IMR-90 (cell line): ENCODE results near the gene CDT1. TPM values are rescaled to one million over a fixed set of nuclear protein-coding genes. Genes with fewer than 3 reads are reported as not detected.
A peak's percentile ranks its signal among the peaks of the same experiment; 100 is the strongest.

ENCODE experiments used
- ATAC-seq: fragments of 200-7000 bp; cut with Tn5 transposase; 2 replicates; pipeline ENCODE4 v1.9.1; 2020; ENCODE audit warnings: low read depth, mild to moderate bottlenecking, moderate library complexity
- BruUV-seq: library from RNA; stranded (reverse); fragments of 400-500 nt; replicated peaks from 2 replicates; lab custom pipeline; 2021; lab: Mats Ljungman, UMichigan
- CTCF ChIA-PET: fragments of 300-600 bp; formaldehyde crosslinking; extraction: SDS; loops from one replicate; lab custom pipeline; 2021; ENCODE audit warnings: antibody characterized with exemption; lab: Yijun Ruan, JAX
- POLR2A ChIA-PET: fragments of 300-600 bp; sonication (Branson Sonifier 250); formaldehyde crosslinking; loops from one replicate; lab custom pipeline; 2022; ENCODE audit warnings: antibody characterized with exemption; ENCODE audit not compliant: unreplicated experiment; lab: Charles Lee
- DNase-seq: peaks from one replicate; pipeline ENCODE4 v3.0.0; 2013
- H2AFZ ChIP-seq: replicated peaks from 2 replicates; pipeline ENCODE3; 2013; ENCODE audit warnings: low read length, mild to moderate bottlenecking; ENCODE audit not compliant: poor library complexity
- H2AK5ac ChIP-seq: 2 replicates; pipeline ENCODE4 v1.6.1; 2013; ENCODE audit warnings: low read depth, low read length, inconsistent platforms
- H2AK9ac ChIP-seq: replicated peaks from 2 replicates; pipeline ENCODE3; 2013; ENCODE audit warnings: mild to moderate bottlenecking, low read depth, low read length, moderate library complexity; ENCODE audit not compliant: poor library complexity
- H2BK120ac ChIP-seq: 2 replicates; pipeline ENCODE4 v1.6.1; 2013; ENCODE audit warnings: low read depth, low read length, inconsistent platforms
- H2BK15ac ChIP-seq: 3 replicates; pipeline ENCODE4 v1.6.1; 2013; ENCODE audit warnings: low read depth, low read length, inconsistent platforms
- H2BK20ac ChIP-seq: 2 replicates; pipeline ENCODE4 v1.6.1; 2013; ENCODE audit warnings: low read depth, mild to moderate bottlenecking, inconsistent platforms, low read length, moderate library complexity
- H2BK5ac ChIP-seq: 2 replicates; pipeline ENCODE4 v1.6.1; 2013; ENCODE audit warnings: mild to moderate bottlenecking, low read depth, low read length, inconsistent platforms; ENCODE audit not compliant: poor library complexity, severe bottlenecking
- H3K14ac ChIP-seq: replicated peaks from 2 replicates; pipeline ENCODE4 v1.6.1; 2013; ENCODE audit warnings: low read depth, low read length, inconsistent platforms
- H3K18ac ChIP-seq: 2 replicates; pipeline ENCODE4 v1.6.1; 2013; ENCODE audit warnings: low read depth, low read length, control low read depth
- H3K23ac ChIP-seq: 2 replicates; pipeline ENCODE4 v1.6.1; 2013; ENCODE audit warnings: low read depth, low read length, inconsistent platforms
- H3K27ac ChIP-seq: 2 replicates; pipeline ENCODE4 v1.5.1; 2013; ENCODE audit warnings: mild to moderate bottlenecking, control low read depth, low read length; ENCODE audit not compliant: insufficient read depth
- H3K27me3 ChIP-seq: 2 replicates; pipeline ENCODE4 v1.6.1; 2013; ENCODE audit warnings: low read length; ENCODE audit not compliant: control insufficient read depth, insufficient read depth
- H3K36me3 ChIP-seq: 2 replicates; pipeline ENCODE4 v1.6.1; 2013; ENCODE audit warnings: low read length, mixed read lengths; ENCODE audit not compliant: control insufficient read depth, insufficient read depth
- H3K4ac ChIP-seq: 2 replicates; pipeline ENCODE4 v1.6.1; 2013; ENCODE audit warnings: low read depth, low read length, inconsistent platforms
- H3K4me1 ChIP-seq: 2 replicates; pipeline ENCODE4 v1.6.1; 2013; ENCODE audit warnings: low read length, mixed read lengths; ENCODE audit not compliant: control insufficient read depth, insufficient read depth
- H3K4me2 ChIP-seq: 2 replicates; pipeline ENCODE4 v1.6.1; 2013; ENCODE audit warnings: low read depth, mild to moderate bottlenecking, control low read depth, low read length, moderate library complexity
- H3K4me3 ChIP-seq: 2 replicates; pipeline ENCODE4 v1.5.1; 2013; ENCODE audit warnings: low read depth, mild to moderate bottlenecking, control low read depth, low read length, moderate library complexity; ENCODE audit not compliant: insufficient read depth
- H3K56ac ChIP-seq: 2 replicates; pipeline ENCODE4 v1.6.1; 2013; ENCODE audit warnings: low read length, inconsistent platforms; ENCODE audit not compliant: insufficient read depth; ENCODE audit errors: extremely low read depth
- H3K79me1 ChIP-seq, 2 experiments: 2 replicates each; pipeline ENCODE4 v1.6.1; 2013; ENCODE audit warnings: low read length in 2 of 2, inconsistent platforms in 1 of 2, low read depth in 1 of 2
- H3K9ac ChIP-seq: 2 replicates; pipeline ENCODE4 v1.6.1; 2013; ENCODE audit warnings: low read depth, low read length, control low read depth
- H3K9me1 ChIP-seq: 2 replicates; pipeline ENCODE4 v1.6.1; 2013; ENCODE audit warnings: low read length, inconsistent platforms; ENCODE audit not compliant: insufficient read depth
- H3K9me3 ChIP-seq: 2 replicates; pipeline ENCODE4 v1.6.1; 2013; ENCODE audit warnings: low read length; ENCODE audit not compliant: control insufficient read depth, insufficient read depth
- H4K20me1 ChIP-seq: 2 replicates; pipeline ENCODE4 v1.6.1; 2013; ENCODE audit warnings: low read length, inconsistent platforms; ENCODE audit not compliant: insufficient read depth
- H4K5ac ChIP-seq: 2 replicates; pipeline ENCODE4 v1.6.1; 2013; ENCODE audit warnings: mild to moderate bottlenecking, low read depth, low read length, control low read depth
- H4K8ac ChIP-seq, 2 experiments: 2 replicates each; pipeline ENCODE4 v1.6.1; 2013; ENCODE audit warnings: low read depth in 2 of 2, low read length in 2 of 2, control low read depth in 1 of 2, inconsistent platforms in 1 of 2
- H4K91ac ChIP-seq: 2 replicates; pipeline ENCODE4 v1.6.1; 2013; ENCODE audit warnings: low read depth, low read length, inconsistent platforms; ENCODE audit not compliant: insufficient read depth
- BHLHE40 ChIP-seq: fragments of 150-350 bp; IDR thresholded peaks from 2 replicates; pipeline ENCODE4 v1.6.1; 2016; ENCODE audit warnings: mild to moderate bottlenecking, low read depth, low read length
- CEBPB ChIP-seq: IDR thresholded peaks from 2 replicates; pipeline ENCODE4 v1.6.1; 2012; ENCODE audit warnings: low read depth, low read length, improper control_type of control experiment
- CHD1 ChIP-seq: IDR thresholded peaks from 2 replicates; pipeline ENCODE4 v1.6.1; 2012; ENCODE audit warnings: low read depth, low read length, improper control_type of control experiment
- CTCF ChIP-seq: conservative IDR thresholded peaks from 2 replicates; pipeline ENCODE4 v1.5.1; 2012; ENCODE audit warnings: mild to moderate bottlenecking, low read depth, low read length, improper control_type of control experiment
- ELK1 ChIP-seq: fragments of 150-350 bp; IDR thresholded peaks from 2 replicates; pipeline ENCODE4 v1.6.1; 2016; ENCODE audit warnings: low read depth, mild to moderate bottlenecking, low read length, moderate library complexity, borderline replicate concordance
- FOS ChIP-seq: fragments of 150-350 bp; IDR thresholded peaks from 2 replicates; pipeline ENCODE4 v1.6.1; 2016; ENCODE audit warnings: low read depth, low read length
- MAFK ChIP-seq: IDR thresholded peaks from 2 replicates; pipeline ENCODE4 v1.6.1; 2012; ENCODE audit warnings: low read depth, low read length, improper control_type of control experiment
- MXI1 ChIP-seq: IDR thresholded peaks from 2 replicates; pipeline ENCODE4 v1.6.1; 2012; ENCODE audit warnings: low read depth, mild to moderate bottlenecking, low read length, moderate library complexity, borderline replicate concordance
- NFE2L2 ChIP-seq: fragments of 150-350 bp; IDR thresholded peaks from 2 replicates; pipeline ENCODE4 v1.6.1; 2016; ENCODE audit warnings: low read depth, mild to moderate bottlenecking, low read length
- POLR2A ChIP-seq: IDR thresholded peaks from 2 replicates; pipeline ENCODE4 v1.6.1; 2012; ENCODE audit warnings: mild to moderate bottlenecking, low read depth, low read length
- RAD21 ChIP-seq: IDR thresholded peaks from 2 replicates; pipeline ENCODE4 v1.6.1; 2012; ENCODE audit warnings: low read length, improper control_type of control experiment
- RCOR1 ChIP-seq: IDR thresholded peaks from 2 replicates; pipeline ENCODE4 v1.6.1; 2012; ENCODE audit warnings: mild to moderate bottlenecking, low read length, improper control_type of control experiment; ENCODE audit not compliant: insufficient replicate concordance
- RFX5 ChIP-seq: IDR thresholded peaks from 2 replicates; pipeline ENCODE4 v1.8.0; 2012; ENCODE audit warnings: low read depth, mild to moderate bottlenecking, low read length, moderate library complexity
- SMC3 ChIP-seq: fragments of 150-350 bp; IDR thresholded peaks from 2 replicates; pipeline ENCODE4 v1.6.1; 2016; ENCODE audit warnings: low read depth, mild to moderate bottlenecking, antibody characterized with exemption, low read length, moderate library complexity
- USF2 ChIP-seq: fragments of 150-350 bp; IDR thresholded peaks from 2 replicates; pipeline ENCODE4 v1.6.1; 2017; ENCODE audit warnings: mild to moderate bottlenecking, antibody characterized with exemption, low read length, low read depth
- WGBS, 2 experiments: methylation state at CpG; one replicate each; pipeline versions ENCODE4 v1.1.5 to v1.1.7; 2013; ENCODE audit warnings: missing lambda C conversion rate in 2 of 2; ENCODE audit not compliant: insufficient read length in 1 of 2; ENCODE audit errors: extremely low coverage in 2 of 2; 5-methylcytosine and 5-hydroxymethylcytosine counted together
- dilution Hi-C: fragments of 300-500 bp; cut with HindIII; formaldehyde crosslinking; loops from one replicate; pipeline ENCODE4 v1.14.3; 2018; ENCODE audit warnings: low sequenced_read_pairs; ENCODE audit not compliant: unreplicated experiment
- in situ Hi-C: fragments of 300-500 bp; cut with MboI; formaldehyde crosslinking; loops from 3 replicates; pipeline ENCODE4 v1.14.3; 2019; ENCODE audit warnings: low sequenced_read_pairs, inconsistent platforms, mixed read lengths
- intact Hi-C: fragments of 100-400 bp; cut with micrococcal nuclease; formaldehyde crosslinking; loops from 2 replicates; pipeline ENCODE4 v1.10.0; 2022
- polyA plus RNA-seq, 3 experiments: library from polyadenylated mRNA; depleted of rRNA; stranded (reverse); fragments of >200 nt; gene quantifications; 2 replicates each; pipeline ENCODE4 v1.2.3, GENCODE V29; 2012; ENCODE audit warnings: low replicate concordance in 1 of 3
- total RNA-seq: library from RNA; depleted of rRNA; stranded (reverse); fragments of >200 nt; gene quantifications from 2 replicates; pipeline ENCODE4 v1.2.3, GENCODE V29; 2012

CDT1 gene
- total and polyA plus RNA-seq, 2 of the 4 experiments (the other 2 are of a cell fraction), result 3.2 to 11.8 TPM

- ATAC-seq (peak; percentile 67), DNase-seq (peak; percentile 93)
- 0% methylated on average over 1 of the region's 12 CpGs; no CpG with 5 or more reads in 1 of the 2 experiments for WGBS, 2 experiments
- H3K27me3 ChIP-seq, result no peaks in the 10 kb centered on the region
- no peak overlapping the region for H4K5ac ChIP-seq
- H4K91ac ChIP-seq, result peak overlapping the region; percentile 26
- H3K14ac ChIP-seq, result peak overlapping the region; percentile 58; the same call in 1 of the 2 replicates
- peaks cover 14 to 69% of the 10 kb centered on the region in 2 experiments for H3K79me1 ChIP-seq
- dilution Hi-C loops, result no loop called here
- H4K20me1 ChIP-seq, result peaks cover 93% of the 10 kb centered on the region
- in situ Hi-C loops, result no loop called here
- peak overlapping the region; percentile 25; the same call in 1 of the 2 replicates for H3K18ac ChIP-seq
- CTCF ChIA-PET, result interaction anchor here (0.7 to 1.5 kb wide), 4 partner anchors 8 to 36 kb away, joined by 3 read pairs; no protein-coding TSS in a partner anchor
- peak overlapping the region; percentile 48 for H3K9ac ChIP-seq
- H3K27ac ChIP-seq, result peak overlapping the region; percentile 81
- H3K4me2 ChIP-seq, result peak overlapping the region; percentile 69
- peak overlapping the region; percentile 85 for H2BK5ac ChIP-seq
- no TSS peak for BruUV-seq
- peak overlapping the region; percentile 20; the same call in 1 of the 2 replicates for H3K4me3 ChIP-seq
- peak overlapping the region; percentile 54; the same call in 1 of the 2 replicates for H2BK20ac ChIP-seq
- H4K8ac ChIP-seq, result peak overlapping the region in 1 of 2 experiments; percentile 54; a peak in 1 of 4 replicates
- H2AK9ac ChIP-seq, result peak overlapping the region; percentile 94
- peak overlapping the region; percentile 71 for H3K4ac ChIP-seq
- no peaks in the 10 kb centered on the region for H3K9me3 ChIP-seq
- H3K23ac ChIP-seq, result no peak overlapping the region
- POLR2A ChIA-PET, result interaction anchor here (0.9 to 1.0 kb wide), 2 partner anchors 8 to 15 kb away, joined by 3 read pairs; no protein-coding TSS in a partner anchor
- peaks cover 52% of the 10 kb centered on the region for H3K4me1 ChIP-seq
- peaks cover 3% of the 10 kb centered on the region; the same call in 1 of the 2 replicates for H3K36me3 ChIP-seq
- H3K56ac ChIP-seq, result 0 out of 2 replicates have a peak overlapping the region, but pooled peaks have one; percentile 26
- peak overlapping the region; percentile 42; the same call in 1 of the 2 replicates for H2AK5ac ChIP-seq
- no peak overlapping the region for H2BK15ac ChIP-seq
- H3K9me1 ChIP-seq, result peaks cover 23% of the 10 kb centered on the region
- intact Hi-C loops, result no loop called here
- H2BK120ac ChIP-seq, result peak overlapping the region; percentile 48; the same call in 1 of the 2 replicates
- H2AFZ ChIP-seq, result peak overlapping the region; percentile 54
- TF ChIP-seq CHD1 (no peak), RFX5 (no peak), NFE2L2 (no peak), SMC3 (no peak), MXI1 (peak; percentile 52; the same call in 1 of the 2 replicates), FOS (0 out of 2 replicates have a peak, but pooled peaks have one; percentile 14), MAFK (no peak), ELK1 (no peak), RAD21 (no peak), POLR2A (peak; percentile 47; the same call in 1 of the 2 replicates), BHLHE40 (peak; percentile 30; the same call in 1 of the 2 replicates), RCOR1 (no peak), CTCF (no peak), USF2 (no peak), CEBPB (no peak)
These were observed 29.7 kb upstream of the CDT1 start for GRCh38 chr16:88773812-88774291.
